ENCODE measurements around the gene TEDC1.

GRCh38 chr14:105445901-105446845 lies 44.9 kb upstream of the TEDC1 start:
- TF ChIP-seq CTCF (IDR thresholded peaks at IDR 0.05) = no peak
- TF ChIP-seq POLR2A (IDR thresholded peaks at IDR 0.05) = no peak

Data from body of pancreas (tissue), 4 donors.